ENCODE data around the gene RGS19.

DNA sequence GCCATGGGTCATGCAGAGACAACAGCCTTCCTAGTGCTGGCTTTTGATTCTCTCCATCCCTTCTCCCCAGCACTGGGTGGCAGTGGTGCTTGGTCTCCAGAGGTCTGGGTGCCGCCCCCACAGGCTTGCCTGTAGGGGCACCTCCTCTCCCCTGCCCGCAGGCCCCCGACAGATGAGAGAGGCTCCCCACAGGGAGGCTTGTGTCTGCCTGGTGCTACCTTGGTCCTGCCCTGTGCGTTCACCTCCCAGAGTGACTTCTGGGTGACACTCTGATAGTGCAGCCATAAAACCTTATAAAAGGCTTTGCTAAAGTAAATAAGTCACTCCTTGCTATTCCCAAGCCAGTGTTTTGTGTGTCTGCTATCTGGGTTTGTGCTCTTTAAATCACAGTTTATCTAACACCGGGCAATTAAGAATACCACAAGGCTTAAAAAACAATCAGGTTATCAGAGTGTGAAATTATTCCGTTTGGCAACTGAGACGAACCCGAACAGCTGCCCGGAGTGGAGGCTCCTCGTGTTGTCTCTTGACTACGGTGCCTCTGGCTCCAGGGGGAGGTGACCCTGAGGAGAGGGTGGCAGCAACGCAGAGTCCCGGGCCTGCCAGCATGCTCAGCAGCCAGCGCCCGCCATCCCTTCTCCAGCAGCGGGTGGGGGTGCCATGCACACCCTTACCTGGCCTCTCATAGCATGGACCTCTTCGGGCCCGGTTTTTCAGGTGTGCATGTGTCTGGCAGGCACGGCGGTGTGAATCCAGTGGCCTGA, 48.8 kb downstream of the RGS19 start:
- TF ChIP-seq EP300 (IDR thresholded peaks at IDR 0.05; ENCODE audit: borderline replicate concordance in 1 of 2, low read depth in 1 of 2, low read length in 1 of 2) = no peak
- no peak for TF ChIP-seq POLR2AphosphoS5 (IDR thresholded peaks at IDR 0.05; ENCODE audit: low read depth, low read length)
- TF ChIP-seq SIN3A (IDR thresholded peaks at IDR 0.05; ENCODE audit: borderline replicate concordance, low read depth, low read length) = no peak
- TF ChIP-seq, protein P1, sequence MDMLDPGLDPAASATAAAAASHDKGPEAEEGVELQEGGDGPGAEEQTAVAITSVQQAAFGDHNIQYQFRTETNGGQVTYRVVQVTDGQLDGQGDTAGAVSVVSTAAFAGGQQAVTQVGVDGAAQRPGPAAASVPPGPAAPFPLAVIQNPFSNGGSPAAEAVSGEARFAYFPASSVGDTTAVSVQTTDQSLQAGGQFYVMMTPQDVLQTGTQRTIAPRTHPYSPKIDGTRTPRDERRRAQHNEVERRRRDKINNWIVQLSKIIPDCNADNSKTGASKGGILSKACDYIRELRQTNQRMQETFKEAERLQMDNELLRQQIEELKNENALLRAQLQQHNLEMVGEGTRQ (IDR thresholded peaks at IDR 0.05; ENCODE audit: borderline replicate concordance, low read depth, low read length) = no peak
- no peak for TF ChIP-seq YY1 (IDR thresholded peaks at IDR 0.05; ENCODE audit: low read depth)
- no peak for TF ChIP-seq FOXM1 (IDR thresholded peaks at IDR 0.05; ENCODE audit: low read depth)
- TF ChIP-seq CHD2 (IDR thresholded peaks at IDR 0.05; ENCODE audit: low read length, partially characterized antibody) = no peak
- no peak for TF ChIP-seq JUND (IDR thresholded peaks at IDR 0.05)
- TF ChIP-seq MXI1 (IDR thresholded peaks at IDR 0.05; ENCODE audit: low read depth, low read length) = no peak
- TF ChIP-seq, protein P2, sequence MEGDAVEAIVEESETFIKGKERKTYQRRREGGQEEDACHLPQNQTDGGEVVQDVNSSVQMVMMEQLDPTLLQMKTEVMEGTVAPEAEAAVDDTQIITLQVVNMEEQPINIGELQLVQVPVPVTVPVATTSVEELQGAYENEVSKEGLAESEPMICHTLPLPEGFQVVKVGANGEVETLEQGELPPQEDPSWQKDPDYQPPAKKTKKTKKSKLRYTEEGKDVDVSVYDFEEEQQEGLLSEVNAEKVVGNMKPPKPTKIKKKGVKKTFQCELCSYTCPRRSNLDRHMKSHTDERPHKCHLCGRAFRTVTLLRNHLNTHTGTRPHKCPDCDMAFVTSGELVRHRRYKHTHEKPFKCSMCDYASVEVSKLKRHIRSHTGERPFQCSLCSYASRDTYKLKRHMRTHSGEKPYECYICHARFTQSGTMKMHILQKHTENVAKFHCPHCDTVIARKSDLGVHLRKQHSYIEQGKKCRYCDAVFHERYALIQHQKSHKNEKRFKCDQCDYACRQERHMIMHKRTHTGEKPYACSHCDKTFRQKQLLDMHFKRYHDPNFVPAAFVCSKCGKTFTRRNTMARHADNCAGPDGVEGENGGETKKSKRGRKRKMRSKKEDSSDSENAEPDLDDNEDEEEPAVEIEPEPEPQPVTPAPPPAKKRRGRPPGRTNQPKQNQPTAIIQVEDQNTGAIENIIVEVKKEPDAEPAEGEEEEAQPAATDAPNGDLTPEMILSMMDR (IDR thresholded peaks at IDR 0.05) = no peak
- TF ChIP-seq, protein P3, sequence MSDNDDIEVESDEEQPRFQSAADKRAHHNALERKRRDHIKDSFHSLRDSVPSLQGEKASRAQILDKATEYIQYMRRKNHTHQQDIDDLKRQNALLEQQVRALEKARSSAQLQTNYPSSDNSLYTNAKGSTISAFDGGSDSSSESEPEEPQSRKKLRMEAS (IDR thresholded peaks at IDR 0.05; ENCODE audit: low read depth) = no peak

Measured in SK-N-SH (cell line).